Thyroid gland (tissue), 4 donors: ENCODE results near the gene MAN2A2. TPM values are rescaled to one million over a fixed set of nuclear protein-coding genes. Genes with fewer than 3 reads are reported as not detected.
A peak's percentile ranks its signal among the peaks of the same experiment; 100 is the strongest.

Experiments used
- DNase-seq, 2 donors: peaks; one replicate each; pipeline ENCODE4 v3.0.0-alpha.2; 2019
- H3K27ac ChIP-seq, 3 donors: fragments of 200-600 bp; sonication (generic); 1 replicate in 2 of 3; 2 replicates in 1 of 3; pipeline ENCODE4 v1.5.1; 2016 to 2019; ENCODE audit warnings: mild to moderate bottlenecking in 1 of 3, moderate library complexity in 1 of 3
- H3K27me3 ChIP-seq: fragments of 200-600 bp; sonication (generic); one replicate; pipeline ENCODE4 v1.5.1; 2019
- H3K36me3 ChIP-seq, 2 donors: fragments of 200-600 bp; sonication (generic); one replicate each; pipeline ENCODE4 v1.5.1; 2016 to 2019
- H3K4me1 ChIP-seq, 2 donors: fragments of 200-600 bp; sonication (generic); one replicate each; pipeline ENCODE4 v1.5.1; 2017 to 2019
- H3K4me3 ChIP-seq, 3 donors: fragments of 200-600 bp; sonication (generic); replicated peaks in 1 of 3; 1 replicate in 2 of 3; 2 replicates in 1 of 3; pipeline ENCODE4 v1.5.1; 2016; ENCODE audit warnings: mild to moderate bottlenecking in 1 of 3
- H3K9me3 ChIP-seq: fragments of 200-600 bp; sonication (generic); one replicate; pipeline ENCODE4 v1.5.1; 2017
- CTCF ChIP-seq, 6 experiments: fragments of 200-600 bp in 3 of 6; fragments of 450-650 bp in 3 of 6; sonication (generic) in 3 of 6; IDR thresholded peaks; one replicate each; pipeline ENCODE4 v1.5.1; 2016 to 2019; ENCODE audit warnings: antibody characterized with exemption in 6 of 6, mild to moderate bottlenecking in 2 of 6, inconsistent platforms in 1 of 6, moderate library complexity in 1 of 6
- POLR2A ChIP-seq, 2 donors: fragments of 450-650 bp; IDR thresholded peaks; one replicate each; pipeline ENCODE4 v1.6.1; 2017; ENCODE audit warnings: antibody characterized with exemption in 2 of 2, mild to moderate bottlenecking in 2 of 2, moderate library complexity in 1 of 2
- WGBS, 2 donors: methylation state at CpG; one replicate each; pipeline ENCODE4 v1.1.5; 2017; 5-methylcytosine and 5-hydroxymethylcytosine counted together
- intact Hi-C: fragments of 100-400 bp; cut with DNase I; formaldehyde crosslinking; loops from one replicate; pipeline ENCODE4 v1.15.1; 2023
- total RNA-seq, 4 donors: library from RNA; depleted of rRNA; stranded (reverse); fragments of >200 nt; gene quantifications; one replicate each; pipeline ENCODE4 v1.2.3, GENCODE V29; 2016

MAN2A2 gene
- total RNA-seq, 4 donors from 2014 or later: 30.1 to 129 (median 58.9) TPM

- WGBS, 2 donors: 50 to 52% methylated on average over 21 of the region's 21 CpGs
- no peaks in the 10 kb centered on the region for H3K27me3 ChIP-seq
- peak overlapping the region; percentile 86 to 97 (median 93) for H3K27ac ChIP-seq
- TF ChIP-seq POLR2A (IDR thresholded peaks at IDR 0.05) (no peak), CTCF (IDR thresholded peaks at IDR 0.05) (no peak)
- H3K36me3 ChIP-seq: no peaks in the 10 kb centered on the region
- intact Hi-C loops: no loop called here
- DNase-seq: no peak
- H3K4me1 ChIP-seq: peaks cover 15 to 31% of the 10 kb centered on the region in 2 donors
- H3K9me3 ChIP-seq: no peaks in the 10 kb centered on the region
- peak overlapping the region in 2 of 3 donors; percentile 61 to 81 for H3K4me3 ChIP-seq
Measured at GRCh38 chr15:90929246-90930019, 26.3 kb downstream of the MAN2A2 start.

GRCh38 chr15:90930861-90931574 is 27.9 kb downstream of the MAN2A2 start:
- H3K27me3 ChIP-seq: no peaks in the 10 kb centered on the region
- TF ChIP-seq POLR2A (IDR thresholded peaks at IDR 0.05) (no peak), CTCF (IDR thresholded peaks at IDR 0.05) (no peak)
- peak overlapping the region in 1 of 3 donors; percentile 85 for H3K4me3 ChIP-seq
- peak overlapping the region; percentile 86 to 97 (median 93) for H3K27ac ChIP-seq
- intact Hi-C loops: no loop called here
- no peaks in the 10 kb centered on the region for H3K9me3 ChIP-seq
- no peaks in the 10 kb centered on the region for H3K36me3 ChIP-seq
- 67 to 79% methylated on average over 15 of the region's 15 CpGs for WGBS, 2 donors
- no peak for DNase-seq
- H3K4me1 ChIP-seq: peaks cover 22 to 40% of the 10 kb centered on the region in 2 donors

- no peaks in the 10 kb centered on the region for H3K9me3 ChIP-seq
- 18 to 28% methylated on average over 6 of the region's 6 CpGs for WGBS, 2 donors
- TF ChIP-seq POLR2A (IDR thresholded peaks at IDR 0.05) (no peak), CTCF (IDR thresholded peaks at IDR 0.05) (no peak)
- peak overlapping the region in 2 of 3 donors; percentile 0 to 85 for H3K4me3 ChIP-seq
- no peaks in the 10 kb centered on the region for H3K36me3 ChIP-seq
- no peaks in the 10 kb centered on the region for H3K27me3 ChIP-seq
- intact Hi-C loops: no loop called here
- DNase-seq: no peak
- peak overlapping the region; percentile 68 to 97 (median 86) for H3K27ac ChIP-seq
- peaks cover 23 to 45% of the 10 kb centered on the region in 2 donors for H3K4me1 ChIP-seq
Measured at GRCh38 chr15:90931575-90931827, 28.4 kb downstream of the MAN2A2 start.

- peaks cover 23 to 45% of the 10 kb centered on the region in 2 donors for H3K4me1 ChIP-seq
- intact Hi-C loops: no loop called here
Measured at GRCh38 chr15:90931828-90932659, 28.9 kb downstream of the MAN2A2 start, which contains the start of gene HDDC3. HDDC3 (minus strand) TSS chr15:90932549; CDS start chr15:90932540, 9 bp downstream.

More at GRCh38 chr15:90931828-90932659, 28.9 kb downstream of the MAN2A2 start, which contains the start of gene HDDC3:
- H3K9me3 ChIP-seq: no peaks in the 10 kb centered on the region
- no peaks in the 10 kb centered on the region for H3K27me3 ChIP-seq
- peak within 1 kb of the TSS; percentile 68 to 97 (median 86) for H3K27ac ChIP-seq
- WGBS, 2 donors: 0 to 3% methylated on average over 8 to 23 of the region's 52 CpGs
- TF ChIP-seq CTCF (IDR thresholded peaks at IDR 0.05) (peak; percentile 67 to 94 (median 88)), POLR2A (IDR thresholded peaks at IDR 0.05) (peak in 1 of 2 donors; percentile 64)
- peak; percentile 86 to 92 for DNase-seq
- H3K36me3 ChIP-seq: no peaks in the 10 kb centered on the region
- peak within 1 kb of the TSS; percentile 0 to 85 (median 32) for H3K4me3 ChIP-seq
